Lower leg skin (tissue), 3 donors: Measurements from ENCODE around the gene RUNX1.

Experiments
- POLR2A ChIP-seq, 2 donors: fragments of 450-650 bp; IDR thresholded peaks; one replicate each; pipeline ENCODE4 v1.6.1; 2016 to 2017; ENCODE audit warnings: antibody characterized with exemption in 2 of 2, mild to moderate bottlenecking in 1 of 2, moderate library complexity in 1 of 2
- TF ChIP-seq, protein P1 (sequence below), 3 donors: fragments of 450-650 bp; IDR thresholded peaks; one replicate each; pipeline ENCODE4 v1.5.1; 2016; ENCODE audit warnings: antibody characterized with exemption in 3 of 3, mild to moderate bottlenecking in 3 of 3, moderate library complexity in 2 of 3

DNA sequence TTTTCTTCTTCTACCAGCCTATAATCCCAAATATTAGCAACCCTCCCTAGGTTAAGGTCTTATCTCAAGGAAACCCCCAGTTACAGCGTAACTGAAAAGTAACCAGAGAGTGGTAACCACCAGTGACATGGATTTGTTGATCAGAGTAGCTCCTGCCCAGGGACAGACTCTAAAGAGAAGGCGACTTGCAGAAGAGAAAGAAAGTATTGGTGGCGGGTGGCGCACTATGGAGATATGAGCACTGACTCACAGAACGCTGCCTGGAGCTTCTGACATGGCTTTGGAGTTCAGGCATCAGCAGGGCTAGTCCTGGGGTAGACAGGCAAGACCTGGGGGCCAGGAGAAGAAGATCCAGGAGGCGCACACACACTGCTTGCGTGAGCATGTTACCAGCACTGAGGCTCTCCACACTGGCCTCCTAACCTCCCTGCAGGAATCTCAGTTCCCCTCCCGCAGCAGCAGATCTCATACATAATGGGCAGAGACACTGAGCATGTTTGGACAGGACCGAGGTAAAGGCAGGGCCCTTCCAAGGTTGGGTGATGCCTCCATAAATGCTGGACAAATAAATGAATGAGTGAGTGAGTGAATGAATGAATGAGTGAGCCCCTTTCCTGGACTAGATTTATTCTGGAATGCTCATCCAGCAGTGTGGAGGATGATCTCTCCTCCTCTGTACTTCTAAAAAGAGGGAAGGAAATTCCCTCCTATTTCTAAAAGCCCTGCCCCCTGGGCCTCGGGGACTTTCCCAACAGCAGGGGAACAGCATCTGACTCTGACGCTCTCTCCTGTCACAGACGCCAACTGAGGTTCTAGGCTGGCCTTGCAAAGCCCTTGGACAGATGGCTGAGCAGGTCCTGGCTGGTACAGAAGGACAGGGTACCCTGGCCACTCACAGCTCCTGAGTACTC, 204.8 kb downstream of the RUNX1 start:
- TF ChIP-seq, protein P1, sequence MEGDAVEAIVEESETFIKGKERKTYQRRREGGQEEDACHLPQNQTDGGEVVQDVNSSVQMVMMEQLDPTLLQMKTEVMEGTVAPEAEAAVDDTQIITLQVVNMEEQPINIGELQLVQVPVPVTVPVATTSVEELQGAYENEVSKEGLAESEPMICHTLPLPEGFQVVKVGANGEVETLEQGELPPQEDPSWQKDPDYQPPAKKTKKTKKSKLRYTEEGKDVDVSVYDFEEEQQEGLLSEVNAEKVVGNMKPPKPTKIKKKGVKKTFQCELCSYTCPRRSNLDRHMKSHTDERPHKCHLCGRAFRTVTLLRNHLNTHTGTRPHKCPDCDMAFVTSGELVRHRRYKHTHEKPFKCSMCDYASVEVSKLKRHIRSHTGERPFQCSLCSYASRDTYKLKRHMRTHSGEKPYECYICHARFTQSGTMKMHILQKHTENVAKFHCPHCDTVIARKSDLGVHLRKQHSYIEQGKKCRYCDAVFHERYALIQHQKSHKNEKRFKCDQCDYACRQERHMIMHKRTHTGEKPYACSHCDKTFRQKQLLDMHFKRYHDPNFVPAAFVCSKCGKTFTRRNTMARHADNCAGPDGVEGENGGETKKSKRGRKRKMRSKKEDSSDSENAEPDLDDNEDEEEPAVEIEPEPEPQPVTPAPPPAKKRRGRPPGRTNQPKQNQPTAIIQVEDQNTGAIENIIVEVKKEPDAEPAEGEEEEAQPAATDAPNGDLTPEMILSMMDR (IDR thresholded peaks at IDR 0.05) = no peak
- TF ChIP-seq POLR2A (IDR thresholded peaks at IDR 0.05) = no peak
